Left ventricle myocardium inferior (tissue), 1 donor: ENCODE data around the gene PRMT1. TPM values are rescaled to one million over a fixed set of nuclear protein-coding genes. Genes with fewer than 3 reads are reported as not detected.
"Not testable (repeated sequence)": the region's sequence is repeated elsewhere in the genome, so short reads cannot be mapped to it uniquely, and the experiment has no call there.

Experiments
- DNase-seq: peaks from one replicate; pipeline ENCODE4 v3.0.0-alpha.2; 2020
- H3K27ac ChIP-seq: fragments of 200-600 bp; replicated peaks from 2 replicates; pipeline ENCODE4 v1.8.0; 2021
- H3K27me3 ChIP-seq: fragments of 200-600 bp; 2 replicates; pipeline ENCODE4 v1.8.0; 2021; ENCODE audit warnings: low read depth
- H3K36me3 ChIP-seq: fragments of 200-600 bp; 2 replicates; pipeline ENCODE4 v1.8.0; 2021
- H3K4me1 ChIP-seq: fragments of 200-600 bp; 2 replicates; pipeline ENCODE4 v1.8.0; 2021
- H3K4me3 ChIP-seq: fragments of 200-600 bp; 2 replicates; pipeline ENCODE4 v1.8.0; 2021; ENCODE audit warnings: mild to moderate bottlenecking, moderate library complexity
- H3K9me3 ChIP-seq: fragments of 200-600 bp; replicated peaks from 2 replicates; pipeline ENCODE4 v1.8.0; 2021
- intact Hi-C: fragments of 100-400 bp; cut with micrococcal nuclease; formaldehyde crosslinking; loops from one replicate; pipeline ENCODE4 v1.11.0; 2022
- long read RNA-seq: library from polyadenylated mRNA; unstranded; transcript quantifications from one replicate; pipeline ENCODE4 v2.0.0, GENCODE V29; 2021
- total RNA-seq: library from RNA; stranded (reverse); fragmentation: NEBNext Ultra II Directional; extraction: Animal tissue kit (Norgen Biotek cat#: 25700); gene quantifications from one replicate; pipeline ENCODE4 v1.2.1, GENCODE V29; 2021
- TF ChIP-seq, protein P1 (sequence below): fragments of 200-600 bp; IDR thresholded peaks from 2 replicates; pipeline ENCODE4 v1.8.0; 2021; ENCODE audit warnings: antibody characterized with exemption, mild to moderate bottlenecking, borderline replicate concordance
- donor health status: DM: no; HTN: yes; CAD: no; lungs with severe emphysema.

The PRMT1 gene
- total RNA-seq = 112 TPM
- long read RNA-seq, transcript PRMT1-202 (11 exons, 1,327 nt) = minor isoform, 27 of 117 reads
- long read RNA-seq, transcript PRMT1-201 (10 exons, 1,393 nt) = major isoform, 76 of 117 reads
- long read RNA-seq, partial matches to known transcripts = 10 of 117 reads
- long read RNA-seq, other reads (novel, unspliced or antisense) = 4 of 117 reads

DNA sequence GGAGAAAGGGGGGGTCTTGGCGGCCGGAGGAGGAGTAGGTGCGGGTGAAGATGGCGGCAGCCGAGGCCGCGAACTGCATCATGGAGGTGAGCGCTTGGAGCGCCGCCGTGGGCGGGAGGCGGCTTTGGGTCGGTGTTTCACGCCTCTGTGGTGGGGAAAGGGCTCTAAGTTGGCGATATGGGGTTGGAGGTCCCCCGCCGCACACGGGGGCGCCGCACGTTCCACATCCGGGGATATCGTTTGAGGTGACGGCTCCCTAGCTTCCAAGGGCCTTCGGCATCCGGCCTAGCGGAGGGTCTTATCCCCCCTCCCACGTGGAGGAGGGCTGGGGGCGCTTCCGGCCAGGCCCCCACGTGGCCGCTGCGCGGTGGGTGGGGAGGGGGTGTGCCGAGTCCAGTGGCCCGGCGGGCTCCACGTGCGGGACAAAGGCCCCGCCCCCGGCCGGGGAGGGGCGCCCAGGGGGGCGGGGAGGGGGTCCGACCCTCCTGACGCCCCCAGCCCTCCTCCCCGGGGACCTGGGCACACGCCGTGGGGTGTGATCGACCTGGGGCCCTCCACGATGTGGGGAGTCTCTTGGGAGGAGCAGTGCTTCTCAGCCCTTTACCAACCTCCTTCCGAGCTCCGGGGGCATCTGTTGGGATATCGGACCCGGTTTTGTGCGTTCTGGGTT is at the start of gene PRMT1:
TSS of gene PRMT1 (plus strand) at position 41 of the 670 bp plus-strand sequence. CDS start at position 51, 10 bp downstream.
- intact Hi-C loops = no loop called here
- Histone ChIP-seq H3K4me1 (peaks cover 58% of the 10 kb centered on the region), H3K36me3 (peaks cover 16% of the 10 kb centered on the region), H3K27me3 (no peaks in the 10 kb centered on the region), H3K9me3 (no peaks in the 10 kb centered on the region), H3K4me3 (peak within 1 kb of the TSS; percentile 98), H3K27ac (peak within 1 kb of the TSS; percentile 97)
- no peak for DNase-seq
- TF ChIP-seq, protein P1, sequence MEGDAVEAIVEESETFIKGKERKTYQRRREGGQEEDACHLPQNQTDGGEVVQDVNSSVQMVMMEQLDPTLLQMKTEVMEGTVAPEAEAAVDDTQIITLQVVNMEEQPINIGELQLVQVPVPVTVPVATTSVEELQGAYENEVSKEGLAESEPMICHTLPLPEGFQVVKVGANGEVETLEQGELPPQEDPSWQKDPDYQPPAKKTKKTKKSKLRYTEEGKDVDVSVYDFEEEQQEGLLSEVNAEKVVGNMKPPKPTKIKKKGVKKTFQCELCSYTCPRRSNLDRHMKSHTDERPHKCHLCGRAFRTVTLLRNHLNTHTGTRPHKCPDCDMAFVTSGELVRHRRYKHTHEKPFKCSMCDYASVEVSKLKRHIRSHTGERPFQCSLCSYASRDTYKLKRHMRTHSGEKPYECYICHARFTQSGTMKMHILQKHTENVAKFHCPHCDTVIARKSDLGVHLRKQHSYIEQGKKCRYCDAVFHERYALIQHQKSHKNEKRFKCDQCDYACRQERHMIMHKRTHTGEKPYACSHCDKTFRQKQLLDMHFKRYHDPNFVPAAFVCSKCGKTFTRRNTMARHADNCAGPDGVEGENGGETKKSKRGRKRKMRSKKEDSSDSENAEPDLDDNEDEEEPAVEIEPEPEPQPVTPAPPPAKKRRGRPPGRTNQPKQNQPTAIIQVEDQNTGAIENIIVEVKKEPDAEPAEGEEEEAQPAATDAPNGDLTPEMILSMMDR = no peak

DNA sequence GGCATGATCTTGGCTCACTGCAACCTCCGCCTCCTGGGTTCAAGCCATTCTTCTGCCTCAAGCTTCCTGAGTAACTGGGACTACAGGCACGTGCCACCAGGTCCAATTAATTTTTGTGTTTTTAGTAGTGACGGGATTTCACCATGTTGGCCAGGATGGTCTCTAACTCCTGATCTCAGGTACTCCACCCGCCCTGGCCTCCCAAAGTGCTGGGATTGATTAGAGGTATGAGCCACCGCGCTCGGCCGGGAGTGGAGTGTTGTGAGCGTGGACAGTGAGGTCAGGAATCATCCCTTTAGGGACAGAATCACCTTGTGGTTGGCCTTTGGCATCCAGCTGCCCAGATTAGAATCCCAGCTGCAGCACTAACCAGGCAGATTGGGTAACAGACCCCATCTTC is 47.4 kb upstream of the PRMT1 start:
- Histone ChIP-seq H3K4me3 (no peak overlapping the region), H3K36me3 (peaks cover 30% of the 10 kb centered on the region), H3K9me3 (no peaks in the 10 kb centered on the region), H3K27me3 (no peaks in the 10 kb centered on the region), H3K27ac (peak overlapping the region; percentile 43), H3K4me1 (peaks cover 32% of the 10 kb centered on the region)
- intact Hi-C loops = no loop called here
- TF ChIP-seq, protein P1 = no peak
- no peak for DNase-seq

DNA sequence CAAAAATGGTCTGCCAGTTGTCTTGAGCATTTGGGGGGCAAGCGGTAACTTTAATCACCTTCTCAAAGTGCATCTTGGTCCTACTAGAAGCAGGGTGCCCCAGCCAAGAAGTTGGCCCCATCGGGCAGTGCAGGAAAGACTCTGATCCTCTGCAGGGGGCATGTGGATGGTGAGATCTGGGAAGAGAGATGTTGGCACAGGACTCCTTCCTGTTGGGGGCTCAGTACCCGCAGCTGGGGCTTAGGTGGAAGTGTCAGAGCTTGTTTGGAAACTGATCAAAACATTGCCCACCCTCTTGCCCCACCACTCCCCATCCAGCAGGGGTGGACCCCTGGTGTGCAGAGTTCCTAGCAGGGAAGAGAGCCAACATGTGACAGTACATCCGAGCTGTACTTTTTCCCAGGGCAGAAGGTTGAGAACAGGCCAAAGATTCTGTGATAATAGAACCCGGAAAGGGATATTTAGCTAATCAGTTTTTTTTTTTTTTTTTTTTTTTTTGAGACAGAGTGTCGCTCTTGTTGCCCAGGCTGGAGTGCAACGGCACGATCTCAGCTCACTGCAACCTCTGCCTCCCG is 46.0 kb upstream of the PRMT1 start:
- peak overlapping the region; percentile 60 for H3K27ac ChIP-seq
- intact Hi-C loops = no loop called here

DNA sequence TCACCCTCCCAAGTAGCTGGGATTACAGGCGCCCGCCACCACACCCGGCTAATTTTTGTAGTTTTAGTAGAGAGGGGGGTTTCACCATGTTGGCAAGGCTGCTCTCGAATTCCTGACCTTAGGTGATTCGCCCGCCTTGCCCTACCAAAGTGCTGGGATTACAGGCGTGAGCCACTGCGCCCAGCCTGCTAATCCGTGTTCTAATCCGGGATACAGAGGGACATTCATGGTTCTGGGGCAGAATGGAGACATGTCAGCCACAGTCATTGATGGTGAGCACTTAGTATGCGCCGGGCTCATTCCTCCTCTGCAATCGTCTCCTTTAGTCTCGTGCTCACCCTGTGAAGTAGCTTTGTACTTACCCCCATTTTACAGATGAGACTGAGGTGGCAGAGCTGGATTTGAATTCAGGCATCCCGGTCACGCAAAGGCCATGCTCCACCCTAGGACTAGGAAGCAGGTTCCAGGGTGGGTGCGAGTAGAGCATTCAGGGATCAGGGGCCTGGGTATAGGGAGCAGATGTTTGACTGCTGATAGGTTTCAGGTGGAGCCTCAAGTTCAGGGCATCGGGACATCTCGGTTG is 45.4 kb upstream of the PRMT1 start:
- H3K4me3 ChIP-seq = no peak overlapping the region
- peaks cover 30% of the 10 kb centered on the region for H3K36me3 ChIP-seq
- H3K27ac ChIP-seq = peak overlapping the region; percentile 60
- no peak for DNase-seq
- intact Hi-C loops = no loop called here
- H3K4me1 ChIP-seq = peaks cover 52% of the 10 kb centered on the region
- no peaks in the 10 kb centered on the region for H3K9me3 ChIP-seq
- H3K27me3 ChIP-seq = no peaks in the 10 kb centered on the region
- TF ChIP-seq, protein P1 = no peak

More for the DNA sequence above, 46.0 kb upstream of the PRMT1 start:
- no peak for DNase-seq
- H3K4me1 ChIP-seq = peaks cover 46% of the 10 kb centered on the region
- no peaks in the 10 kb centered on the region for H3K9me3 ChIP-seq
- H3K36me3 ChIP-seq = peaks cover 30% of the 10 kb centered on the region
- TF ChIP-seq, protein P1 = no peak
- H3K4me3 ChIP-seq = no peak overlapping the region
- H3K27me3 ChIP-seq = no peaks in the 10 kb centered on the region

DNA sequence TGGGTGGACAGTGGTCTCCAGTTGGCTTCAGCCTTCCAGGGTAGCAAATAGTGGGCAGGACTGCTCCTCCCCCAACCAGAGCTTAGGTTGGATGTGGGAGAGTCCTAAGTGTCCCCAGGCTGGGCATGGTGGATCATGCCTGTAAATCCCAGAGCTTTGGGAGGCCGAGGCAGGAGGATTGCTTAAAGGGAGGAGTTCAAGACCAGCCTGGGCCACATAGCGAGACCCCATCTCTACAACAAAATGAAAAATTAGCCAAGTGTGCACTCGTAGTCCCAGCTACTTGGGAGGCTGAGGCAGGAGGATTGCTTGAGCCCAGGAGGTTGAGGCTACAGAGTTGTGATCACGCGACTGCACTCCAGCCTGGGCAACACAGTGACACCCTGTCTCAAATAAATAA is 44.5 kb upstream of the PRMT1 start:
- H3K4me1 ChIP-seq = peaks cover 61% of the 10 kb centered on the region
- peaks cover 23% of the 10 kb centered on the region for H3K36me3 ChIP-seq
- no peaks in the 10 kb centered on the region for H3K27me3 ChIP-seq
- no peak for DNase-seq
- no peak overlapping the region for H3K27ac ChIP-seq
- H3K4me3 ChIP-seq = no peak overlapping the region
- intact Hi-C loops = no loop called here
- H3K9me3 ChIP-seq = no peaks in the 10 kb centered on the region
- TF ChIP-seq, protein P1 = no peak

DNA sequence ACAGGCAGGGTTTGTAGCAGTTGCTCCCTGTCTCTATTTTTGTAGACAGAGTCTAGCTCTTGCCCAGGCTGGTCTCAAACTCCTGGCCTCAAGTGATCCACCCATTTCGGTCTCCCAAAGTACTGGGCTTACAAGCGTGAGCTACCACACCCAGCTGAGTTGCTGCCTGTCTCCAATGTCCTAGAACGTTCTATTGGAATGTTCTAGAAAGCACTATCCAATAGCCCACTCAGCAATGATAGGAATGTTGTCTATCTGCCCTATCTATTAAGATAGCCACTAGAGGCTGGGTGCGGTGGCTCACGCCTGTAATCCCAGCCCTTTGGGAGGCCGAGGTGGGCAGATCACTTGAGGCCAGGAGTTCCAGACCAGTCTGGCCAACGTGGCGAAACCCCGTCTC is 43.8 kb upstream of the PRMT1 start:
- DNase-seq, intact Hi-C loops: not testable (repeated sequence)
- peaks cover 68% of the 10 kb centered on the region for H3K4me1 ChIP-seq

More for the DNA sequence above, 43.8 kb upstream of the PRMT1 start:
- H3K36me3 ChIP-seq = peaks cover 23% of the 10 kb centered on the region
- H3K9me3 ChIP-seq, H3K4me3 ChIP-seq, H3K27me3 ChIP-seq, H3K27ac ChIP-seq: not testable (repeated sequence)
